Measurements from ENCODE around the gene NTSR1. TPM values are rescaled to one million over a fixed set of nuclear protein-coding genes. Genes with fewer than 3 reads are reported as not detected.

The NTSR1 gene
- total and polyA plus RNA-seq, 2 of the 13 experiments (the other 11 are each of a cell fraction or from before 2014, with no cell fraction given) = 0.09 to 0.12 TPM

DNA sequence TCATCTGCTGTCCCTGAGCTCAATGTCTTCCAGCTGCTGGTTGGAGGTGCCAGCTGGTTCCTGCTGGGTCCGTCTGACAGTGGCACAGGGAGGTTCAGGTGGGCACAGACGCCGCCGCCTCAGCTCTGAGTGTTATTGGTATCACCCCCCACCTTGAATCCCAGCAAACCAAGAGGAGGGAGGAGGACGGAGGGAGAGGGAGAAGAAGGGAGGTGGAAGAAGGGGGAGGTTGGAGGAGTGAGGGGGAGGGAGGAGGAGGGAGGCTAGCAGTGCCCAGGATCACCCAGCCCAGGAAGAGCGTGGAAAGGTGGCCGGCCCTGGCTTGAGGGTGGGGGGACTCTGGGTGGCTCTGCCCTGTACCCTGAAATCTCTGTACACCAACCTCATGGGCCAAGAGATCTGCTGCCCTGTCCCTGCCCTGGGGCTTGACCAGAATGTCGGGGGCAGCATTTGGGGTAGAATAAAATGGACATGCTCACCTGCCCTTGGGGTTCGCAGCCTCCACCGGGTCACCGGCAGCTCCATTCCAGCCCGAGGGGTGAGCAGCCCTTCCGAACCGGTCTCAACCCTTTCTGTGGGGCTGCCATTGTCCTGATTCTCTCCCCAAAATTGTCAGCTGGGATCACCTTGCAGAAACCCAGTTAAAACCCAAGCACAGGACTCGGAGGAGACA is 17.1 kb downstream of the NTSR1 start:
- in situ Hi-C loops (cut with HindIII; ENCODE audit: extremely low pct_ligation_motif_present, low pct_unique_long_range_greater_than_20kb) (no loop called here), intact Hi-C loops (cut with micrococcal nuclease; ENCODE audit: unreplicated experiment) (no loop called here)
- Histone ChIP-seq H4K20me1 (ENCODE audit: insufficient read depth, low read length) (0 out of 2 replicates have a peak, but pooled peaks cover 6% of the 10 kb centered on the region), H3K4me3 (replicated peaks in 1 of 3; ENCODE audit: insufficient read depth in 1 of 3, low read depth in 2 of 3, low read length in 3 of 3) (no peak overlapping the region), H3K9ac (ENCODE audit: insufficient read depth, low read depth, low read length) (no peak overlapping the region), H3K9me3 (ENCODE audit: low read length) (no peaks in the 10 kb centered on the region), H3K27ac (ENCODE audit: extremely low read length, insufficient read depth, low read length) (no peak overlapping the region), H3K79me2 (ENCODE audit: insufficient read depth, low read length) (no peaks in the 10 kb centered on the region), H2AFZ (ENCODE audit: low read length) (no peak overlapping the region), H3K36me3 (replicated peaks in 1 of 2; ENCODE audit: control insufficient read depth in 1 of 2, insufficient read depth in 2 of 2, low read length in 2 of 2) (no peaks in the 10 kb centered on the region), H3K4me1 (ENCODE audit: insufficient read depth, low read length) (no peaks in the 10 kb centered on the region), H3K27me3 (ENCODE audit: control insufficient read depth in 1 of 2, insufficient read depth in 2 of 2, low read length in 2 of 2) (peaks cover 51 to 95% of the 10 kb centered on the region in 2 experiments), H3K4me2 (ENCODE audit: low read depth, low read length) (no peak overlapping the region)
- DNase-seq (ENCODE audit: low spot score) (no peak), ATAC-seq (no peak), FAIRE-seq (no peak)
- no TSS peak for BruUV-seq (replicated peaks)
- CTCF ChIA-PET (ENCODE audit: low intra/inter-chr PET ratio, low total read pairs) = no interaction called here
- POLR2A ChIA-PET = no interaction called here
- TF ChIP-seq, protein P1, sequence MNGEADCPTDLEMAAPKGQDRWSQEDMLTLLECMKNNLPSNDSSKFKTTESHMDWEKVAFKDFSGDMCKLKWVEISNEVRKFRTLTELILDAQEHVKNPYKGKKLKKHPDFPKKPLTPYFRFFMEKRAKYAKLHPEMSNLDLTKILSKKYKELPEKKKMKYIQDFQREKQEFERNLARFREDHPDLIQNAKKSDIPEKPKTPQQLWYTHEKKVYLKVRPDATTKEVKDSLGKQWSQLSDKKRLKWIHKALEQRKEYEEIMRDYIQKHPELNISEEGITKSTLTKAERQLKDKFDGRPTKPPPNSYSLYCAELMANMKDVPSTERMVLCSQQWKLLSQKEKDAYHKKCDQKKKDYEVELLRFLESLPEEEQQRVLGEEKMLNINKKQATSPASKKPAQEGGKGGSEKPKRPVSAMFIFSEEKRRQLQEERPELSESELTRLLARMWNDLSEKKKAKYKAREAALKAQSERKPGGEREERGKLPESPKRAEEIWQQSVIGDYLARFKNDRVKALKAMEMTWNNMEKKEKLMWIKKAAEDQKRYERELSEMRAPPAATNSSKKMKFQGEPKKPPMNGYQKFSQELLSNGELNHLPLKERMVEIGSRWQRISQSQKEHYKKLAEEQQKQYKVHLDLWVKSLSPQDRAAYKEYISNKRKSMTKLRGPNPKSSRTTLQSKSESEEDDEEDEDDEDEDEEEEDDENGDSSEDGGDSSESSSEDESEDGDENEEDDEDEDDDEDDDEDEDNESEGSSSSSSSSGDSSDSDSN (CRISPR knock-in tag; IDR thresholded peaks at IDR 0.05) = no peak
- TF ChIP-seq KAT2B (IDR thresholded peaks at IDR 0.05; ENCODE audit: borderline replicate concordance, low read depth, low read length) = no peak
- TF ChIP-seq, protein P2, sequence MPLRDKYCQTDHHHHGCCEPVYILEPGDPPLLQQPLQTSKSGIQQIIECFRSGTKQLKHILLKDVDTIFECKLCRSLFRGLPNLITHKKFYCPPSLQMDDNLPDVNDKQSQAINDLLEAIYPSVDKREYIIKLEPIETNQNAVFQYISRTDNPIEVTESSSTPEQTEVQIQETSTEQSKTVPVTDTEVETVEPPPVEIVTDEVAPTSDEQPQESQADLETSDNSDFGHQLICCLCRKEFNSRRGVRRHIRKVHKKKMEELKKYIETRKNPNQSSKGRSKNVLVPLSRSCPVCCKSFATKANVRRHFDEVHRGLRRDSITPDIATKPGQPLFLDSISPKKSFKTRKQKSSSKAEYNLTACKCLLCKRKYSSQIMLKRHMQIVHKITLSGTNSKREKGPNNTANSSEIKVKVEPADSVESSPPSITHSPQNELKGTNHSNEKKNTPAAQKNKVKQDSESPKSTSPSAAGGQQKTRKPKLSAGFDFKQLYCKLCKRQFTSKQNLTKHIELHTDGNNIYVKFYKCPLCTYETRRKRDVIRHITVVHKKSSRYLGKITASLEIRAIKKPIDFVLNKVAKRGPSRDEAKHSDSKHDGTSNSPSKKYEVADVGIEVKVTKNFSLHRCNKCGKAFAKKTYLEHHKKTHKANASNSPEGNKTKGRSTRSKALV (CRISPR knock-in tag; IDR thresholded peaks at IDR 0.05) = no peak
- TF ChIP-seq KLF9 (CRISPR knock-in tag; IDR thresholded peaks at IDR 0.05; ENCODE audit: low read depth) = no peak
- no peak for TF ChIP-seq THAP11 (CRISPR knock-in tag; IDR thresholded peaks at IDR 0.05)
- TF ChIP-seq ZNF772 (CRISPR knock-in tag; IDR thresholded peaks at IDR 0.05) = no peak
- 31% methylated on average over 15 of the region's 15 CpGs for WGBS (ENCODE audit: low lambda C conversion rate)
